Neuronal stem cell (in vitro differentiated cells): ENCODE data around the gene FBXO2.

Experiments used
- DNase-seq: peaks from one replicate; pipeline ENCODE4 v3.0.0-alpha.2; 2013; ENCODE audit warnings: low spot score
- H2AFZ ChIP-seq: one replicate; pipeline ENCODE4 v1.6.1; 2013; ENCODE audit warnings: mild to moderate bottlenecking, low read length, inconsistent platforms
- H2AK5ac ChIP-seq: 2 replicates; pipeline ENCODE4 v1.6.1; 2013; ENCODE audit warnings: low read depth, mild to moderate bottlenecking, inconsistent platforms, low read length, moderate library complexity, mixed read lengths
- H2BK120ac ChIP-seq: 2 replicates; pipeline ENCODE4 v1.6.1; 2013; ENCODE audit warnings: low read depth, mild to moderate bottlenecking, inconsistent platforms, low read length, moderate library complexity, mixed read lengths
- H2BK12ac ChIP-seq: one replicate; pipeline ENCODE4 v1.6.1; 2013; ENCODE audit warnings: low read length, inconsistent platforms
- H2BK15ac ChIP-seq: 2 replicates; pipeline ENCODE4 v1.6.1; 2013; ENCODE audit warnings: mild to moderate bottlenecking, low read length, inconsistent platforms, mixed read lengths
- H2BK5ac ChIP-seq: one replicate; pipeline ENCODE4 v1.6.1; 2013; ENCODE audit warnings: inconsistent platforms, mild to moderate bottlenecking, low read length, moderate library complexity
- H3K14ac ChIP-seq: one replicate; pipeline ENCODE4 v1.6.1; 2013; ENCODE audit warnings: low read length, inconsistent platforms
- H3K18ac ChIP-seq: 2 replicates; pipeline ENCODE4 v1.6.1; 2013; ENCODE audit warnings: low read length, inconsistent platforms
- H3K23ac ChIP-seq: 2 replicates; pipeline ENCODE4 v1.6.1; 2013; ENCODE audit warnings: low read depth, mild to moderate bottlenecking, mixed read lengths, low read length, inconsistent platforms; ENCODE audit not compliant: poor library complexity
- H3K27ac ChIP-seq: replicated peaks from 3 replicates; pipeline ENCODE4 v1.5.1; 2013; ENCODE audit warnings: low read length, inconsistent platforms
- H3K27me3 ChIP-seq, 3 experiments: 2 replicates each; pipeline ENCODE4 v1.6.1; 2013; ENCODE audit warnings: low read length in 3 of 3, mild to moderate bottlenecking in 2 of 3, inconsistent platforms in 1 of 3, low read depth in 1 of 3, mixed read lengths in 1 of 3, moderate library complexity in 1 of 3; ENCODE audit not compliant: control insufficient read depth in 3 of 3, insufficient read depth in 3 of 3
- H3K36me3 ChIP-seq, 2 donors: replicated peaks in 1 of 2; 2 replicates each; pipeline ENCODE4 v1.6.1; 2013; ENCODE audit warnings: low read length in 2 of 2; ENCODE audit not compliant: control insufficient read depth in 2 of 2, insufficient read depth in 2 of 2
- H3K4ac ChIP-seq: 2 replicates; pipeline ENCODE4 v1.6.1; 2013; ENCODE audit warnings: inconsistent platforms, mild to moderate bottlenecking, low read length, moderate library complexity
- H3K4me1 ChIP-seq, 2 donors: 1 replicate in 1 of 2; 2 replicates in 1 of 2; pipeline ENCODE4 v1.6.1; 2013; ENCODE audit warnings: low read length in 2 of 2, low read depth in 1 of 2; ENCODE audit not compliant: control insufficient read depth in 2 of 2, insufficient read depth in 1 of 2
- H3K4me2 ChIP-seq: one replicate; pipeline ENCODE4 v1.6.1; 2013; ENCODE audit warnings: mild to moderate bottlenecking, low read length, inconsistent platforms; ENCODE audit not compliant: insufficient read depth, poor library complexity, severe bottlenecking
- H3K4me3 ChIP-seq, 2 donors: 2 replicates each; pipeline ENCODE4 v1.5.1; 2013; ENCODE audit warnings: low read length in 2 of 2, mild to moderate bottlenecking in 2 of 2, inconsistent platforms in 1 of 2, moderate library complexity in 1 of 2
- H3K79me1 ChIP-seq: one replicate; pipeline ENCODE4 v1.6.1; 2013; ENCODE audit warnings: low read depth, mild to moderate bottlenecking, inconsistent platforms, low read length, moderate library complexity
- H3K9ac ChIP-seq: one replicate; pipeline ENCODE4 v1.6.1; 2013; ENCODE audit warnings: mild to moderate bottlenecking, low read depth, low read length, inconsistent platforms; ENCODE audit not compliant: poor library complexity
- H3K9me3 ChIP-seq, 2 donors: replicated peaks in 1 of 2; 2 replicates each; pipeline versions ENCODE3 to v1.6.1; 2013; ENCODE audit warnings: low read length in 2 of 2, mild to moderate bottlenecking in 2 of 2, inconsistent platforms in 1 of 2, low read depth in 1 of 2, mixed read lengths in 1 of 2, moderate library complexity in 1 of 2; ENCODE audit not compliant: control insufficient read depth in 2 of 2, insufficient read depth in 1 of 2
- H4K8ac ChIP-seq: one replicate; pipeline ENCODE4 v1.6.1; 2013; ENCODE audit warnings: low read depth, mild to moderate bottlenecking, inconsistent platforms, low read length, moderate library complexity
- H4K91ac ChIP-seq: one replicate; pipeline ENCODE4 v1.6.1; 2013; ENCODE audit warnings: low read length, low read depth, mild to moderate bottlenecking, inconsistent platforms; ENCODE audit not compliant: poor library complexity
- WGBS, 2 donors: extraction: QIAGEN DNeasy Blood & Tissue Kit; methylation state at CpG; one replicate each; pipeline ENCODE4 v1.1.7; 2013; ENCODE audit warnings: missing lambda C conversion rate in 2 of 2, mixed read lengths in 1 of 2; ENCODE audit not compliant: insufficient read length in 2 of 2, insufficient replicate concordance in 1 of 2; ENCODE audit errors: extremely low coverage in 2 of 2; 5-methylcytosine and 5-hydroxymethylcytosine counted together

Gene FBXO2

GRCh38 chr1:11639372-11639771 lies 14.9 kb downstream of the FBXO2 start:
- Histone ChIP-seq H3K18ac (no peak overlapping the region), H3K27ac (no peak overlapping the region), H3K27me3 (peaks cover 0 to 20% (median 0%) of the 10 kb centered on the region in 3 experiments), H3K9ac (no peak overlapping the region), H4K91ac (no peak overlapping the region), H3K23ac (no peak overlapping the region), H3K4me3 (no peak overlapping the region), H3K4ac (no peak overlapping the region), H3K79me1 (no peaks in the 10 kb centered on the region), H3K14ac (no peak overlapping the region), H3K4me1 (peaks cover 0 to 3% of the 10 kb centered on the region in 2 donors), H3K4me2 (no peak overlapping the region), H2BK12ac (no peak overlapping the region), H2AFZ (no peak overlapping the region), H2BK120ac (no peak overlapping the region), H3K9me3 (no peaks in the 10 kb centered on the region), H2AK5ac (no peak overlapping the region), H2BK5ac (no peak overlapping the region), H3K36me3 (no peaks in the 10 kb centered on the region), H2BK15ac (no peak overlapping the region), H4K8ac (no peak overlapping the region)
- no CpG with 5 or more reads among the region's 4 CpGs for WGBS, 2 donors
- no peak for DNase-seq

GRCh38 chr1:11638121-11638520 lies 16.1 kb downstream of the FBXO2 start:
- H3K9ac ChIP-seq, result no peak overlapping the region
- no peak overlapping the region for H2BK12ac ChIP-seq
- no peak overlapping the region for H2BK120ac ChIP-seq
- no peak overlapping the region for H3K4me2 ChIP-seq
- H3K9me3 ChIP-seq, result no peaks in the 10 kb centered on the region
- no peaks in the 10 kb centered on the region for H3K79me1 ChIP-seq
- H3K36me3 ChIP-seq, result no peaks in the 10 kb centered on the region
- H4K91ac ChIP-seq, result no peak overlapping the region
- H3K27me3 ChIP-seq, result peaks cover 0 to 20% (median 0%) of the 10 kb centered on the region in 3 experiments
- H3K4me3 ChIP-seq, result no peak overlapping the region
- H4K8ac ChIP-seq, result no peak overlapping the region
- no peak overlapping the region for H3K4ac ChIP-seq
- no peak overlapping the region for H3K18ac ChIP-seq
- WGBS, 2 donors, result no CpG with 5 or more reads among the region's 5 CpGs
- no peak for DNase-seq
- no peak overlapping the region for H2AFZ ChIP-seq
- H3K4me1 ChIP-seq, result peaks cover 0 to 3% of the 10 kb centered on the region in 2 donors
- no peak overlapping the region for H2AK5ac ChIP-seq
- H3K23ac ChIP-seq, result no peak overlapping the region
- H3K27ac ChIP-seq, result no peak overlapping the region
- no peak overlapping the region for H2BK5ac ChIP-seq
- H3K14ac ChIP-seq, result no peak overlapping the region
- H2BK15ac ChIP-seq, result no peak overlapping the region

- H2BK12ac ChIP-seq, result no peak overlapping the region
- H2AK5ac ChIP-seq, result no peak overlapping the region
- H3K79me1 ChIP-seq, result no peaks in the 10 kb centered on the region
- no peak overlapping the region for H3K4me3 ChIP-seq
- H2BK120ac ChIP-seq, result no peak overlapping the region
- H3K18ac ChIP-seq, result no peak overlapping the region
- H3K23ac ChIP-seq, result no peak overlapping the region
- DNase-seq, result no peak
- no peak overlapping the region for H2BK15ac ChIP-seq
- H2AFZ ChIP-seq, result no peak overlapping the region
- no peaks in the 10 kb centered on the region for H3K9me3 ChIP-seq
- H3K27me3 ChIP-seq, result peaks cover 0 to 19% (median 0%) of the 10 kb centered on the region in 3 experiments
- H3K4me1 ChIP-seq, result peaks cover 0 to 3% of the 10 kb centered on the region in 2 donors
- H3K14ac ChIP-seq, result no peak overlapping the region
- no peak overlapping the region for H3K4ac ChIP-seq
- no peak overlapping the region for H3K4me2 ChIP-seq
- H3K9ac ChIP-seq, result no peak overlapping the region
- H3K27ac ChIP-seq, result no peak overlapping the region
- no CpG with 5 or more reads among the region's 11 CpGs for WGBS, 2 donors
- no peak overlapping the region for H4K91ac ChIP-seq
- H4K8ac ChIP-seq, result no peak overlapping the region
- no peaks in the 10 kb centered on the region for H3K36me3 ChIP-seq
- no peak overlapping the region for H2BK5ac ChIP-seq
These were observed 19.6 kb downstream of the FBXO2 start for GRCh38 chr1:11634365-11635192.

GRCh38 chr1:11629184-11630016 lies 24.8 kb downstream of the FBXO2 start:
- H3K9ac ChIP-seq, result no peak overlapping the region
- H3K23ac ChIP-seq, result peak overlapping the region; percentile 18
- H2BK15ac ChIP-seq, result no peak overlapping the region
- no peak overlapping the region for H3K4me3 ChIP-seq
- H3K14ac ChIP-seq, result no peak overlapping the region
- H3K27me3 ChIP-seq, result peaks cover 0 to 7% (median 2%) of the 10 kb centered on the region in 3 experiments
- WGBS, 2 donors, result no CpG with 5 or more reads among the region's 15 CpGs
- no peak overlapping the region for H2BK120ac ChIP-seq
- H2AFZ ChIP-seq, result no peak overlapping the region
- DNase-seq, result no peak
- H2AK5ac ChIP-seq, result no peak overlapping the region
- no peak overlapping the region for H4K8ac ChIP-seq
- no peaks in the 10 kb centered on the region for H3K79me1 ChIP-seq
- no peak overlapping the region for H2BK5ac ChIP-seq
- no peaks in the 10 kb centered on the region for H3K36me3 ChIP-seq
- H2BK12ac ChIP-seq, result no peak overlapping the region
- no peak overlapping the region for H3K18ac ChIP-seq
- H3K4ac ChIP-seq, result no peak overlapping the region
- peaks cover 0 to 5% of the 10 kb centered on the region in 2 donors for H3K4me1 ChIP-seq
- no peak overlapping the region for H3K27ac ChIP-seq
- H4K91ac ChIP-seq, result no peak overlapping the region
- no peaks in the 10 kb centered on the region for H3K9me3 ChIP-seq
- H3K4me2 ChIP-seq, result no peak overlapping the region
